Endothelial cell of umbilical vein (primary cell): ENCODE results near the gene CBLB. TPM values are rescaled to one million over a fixed set of nuclear protein-coding genes. Genes with fewer than 3 reads are reported as not detected.

Source experiments
- BruUV-seq: library from RNA; stranded (reverse); fragments of 400-500 nt; replicated peaks from 2 replicates; lab custom pipeline; 2021; lab: Mats Ljungman, UMichigan
- CTCF ChIA-PET: fragments of 300-600, 350-600 bp; sonication (Branson Sonifier 250); formaldehyde crosslinking; loops from one replicate; lab custom pipeline; 2021; ENCODE audit warnings: antibody characterized with exemption, inconsistent platforms; lab: Charles Lee
- POLR2A ChIA-PET: fragments of 300-600, 350-600 bp; sonication (Branson Sonifier 250); formaldehyde crosslinking; loops from one replicate; lab custom pipeline; 2021; ENCODE audit warnings: antibody characterized with exemption, inconsistent platforms; lab: Charles Lee
- DNase-seq: peaks from one replicate; pipeline ENCODE4 v3.0.0-alpha.2; 2011; ENCODE audit warnings: low read depth, low spot score
- FAIRE-seq: peaks from 2 replicates; lab custom pipeline; 2011; peaks lifted over from hg19 to GRCh38; lab: Jason Lieb, UNC
- H2AFZ ChIP-seq: 2 replicates; pipeline ENCODE4 v1.6.0; 2012; ENCODE audit warnings: low read depth, low read length, control low read depth, inconsistent platforms
- H3K27ac ChIP-seq: 2 replicates; pipeline ENCODE4 v1.5.1; 2011; ENCODE audit warnings: low read depth, mild to moderate bottlenecking, control low read depth, low read length, moderate library complexity; ENCODE audit not compliant: insufficient read depth
- H3K27me3 ChIP-seq, 2 experiments: 2 replicates each; pipeline versions ENCODE4 v1.6.0 to v1.6.1; 2011; ENCODE audit warnings: low read length in 2 of 2, mixed read lengths in 1 of 2; ENCODE audit not compliant: control insufficient read depth in 2 of 2, insufficient read depth in 2 of 2
- H3K36me3 ChIP-seq, 2 experiments: 2 replicates in 1 of 2; 3 replicates in 1 of 2; pipeline ENCODE4 v1.5.1; 2011; ENCODE audit warnings: low read length in 2 of 2, mild to moderate bottlenecking in 1 of 2, moderate library complexity in 1 of 2; ENCODE audit not compliant: control insufficient read depth in 2 of 2, insufficient read depth in 2 of 2; ENCODE audit errors: extremely low read depth in 1 of 2
- H3K4me1 ChIP-seq: 3 replicates; pipeline ENCODE4 v1.5.1; 2011; ENCODE audit warnings: mild to moderate bottlenecking, low read length; ENCODE audit not compliant: control insufficient read depth, insufficient read depth; ENCODE audit errors: extremely low read depth
- H3K4me2 ChIP-seq: 2 replicates; pipeline ENCODE4 v1.6.1; 2011; ENCODE audit warnings: low read length, control low read depth, mixed read lengths; ENCODE audit not compliant: insufficient read depth
- H3K4me3 ChIP-seq, 3 experiments: fragments of 200-600 bp in 1 of 3; sonication (generic), shearing (Covaris generic) in 1 of 3; replicated peaks in 1 of 3; 2 replicates each; pipeline ENCODE4 v1.5.1; 2011 to 2016; ENCODE audit warnings: control low read depth in 3 of 3, low read length in 3 of 3, mild to moderate bottlenecking in 2 of 3, inconsistent platforms in 1 of 3, low read depth in 1 of 3, moderate library complexity in 1 of 3; ENCODE audit not compliant: insufficient read depth in 1 of 3
- H3K79me2 ChIP-seq: 2 replicates; pipeline ENCODE4 v1.6.0; 2012; ENCODE audit warnings: low read length, inconsistent platforms; ENCODE audit not compliant: control insufficient read depth, insufficient read depth
- H3K9ac ChIP-seq: replicated peaks from 2 replicates; pipeline ENCODE3; 2011; ENCODE audit warnings: low read length, control low read depth; ENCODE audit not compliant: insufficient read depth; ENCODE audit errors: extremely low read depth
- H3K9me1 ChIP-seq: replicated peaks from 3 replicates; pipeline ENCODE4 v1.6.0; 2011; ENCODE audit warnings: mild to moderate bottlenecking, low read length; ENCODE audit not compliant: control insufficient read depth, insufficient read depth; ENCODE audit errors: extremely low read depth
- H3K9me3 ChIP-seq: replicated peaks from 2 replicates; pipeline ENCODE4 v1.5.1; 2012; ENCODE audit warnings: low read length, inconsistent platforms; ENCODE audit not compliant: control insufficient read depth, insufficient read depth
- H4K20me1 ChIP-seq: replicated peaks from 2 replicates; pipeline ENCODE3; 2011; ENCODE audit warnings: mild to moderate bottlenecking, low read length; ENCODE audit not compliant: control insufficient read depth, insufficient read depth; ENCODE audit errors: extremely low read depth
- CTCF ChIP-seq, 2 donors: IDR thresholded peaks; 1 replicate in 1 of 2; 2 replicates in 1 of 2; pipeline ENCODE4 v1.5.1; 2011; ENCODE audit warnings: low read length in 2 of 2, mild to moderate bottlenecking in 2 of 2, moderate library complexity in 2 of 2, control low read depth in 1 of 2, inconsistent platforms in 1 of 2, low read depth in 1 of 2; ENCODE audit not compliant: insufficient read depth in 1 of 2; ENCODE audit errors: extremely low read depth in 1 of 2
- EZH2 ChIP-seq: IDR thresholded peaks from 2 replicates; pipeline ENCODE4 v1.6.1; 2012; ENCODE audit warnings: borderline replicate concordance, low read depth, mild to moderate bottlenecking, moderate library complexity, low read length, inconsistent platforms; ENCODE audit not compliant: severe bottlenecking
- JUN ChIP-seq: IDR thresholded peaks from 2 replicates; pipeline ENCODE4 v1.6.1; 2011; ENCODE audit warnings: borderline replicate concordance, low read depth; ENCODE audit not compliant: insufficient read length, insufficient read depth
- MYC ChIP-seq: IDR thresholded peaks from one replicate; pipeline ENCODE4 v1.6.1; 2011; ENCODE audit warnings: mild to moderate bottlenecking, low read depth, low read length
- POLR2A ChIP-seq: IDR thresholded peaks from 2 replicates; pipeline ENCODE4 v1.6.1; 2012; ENCODE audit warnings: low read depth, mild to moderate bottlenecking, control low read depth, low read length
- POLR2AphosphoS5 ChIP-seq: IDR thresholded peaks from 2 replicates; pipeline ENCODE4 v1.6.1; 2012; ENCODE audit warnings: low read depth, mild to moderate bottlenecking, control low read depth, low read length, moderate library complexity; ENCODE audit not compliant: insufficient read depth
- dilution Hi-C: fragments of 300-500 bp; cut with MboI; formaldehyde crosslinking; loops from one replicate; pipeline ENCODE4 v1.15.0; 2019; ENCODE audit warnings: low sequenced_read_pairs; ENCODE audit not compliant: extremely low pct_ligation_motif_present
- intact Hi-C: fragments of 100-400 bp; cut with micrococcal nuclease; formaldehyde crosslinking; loops from one replicate; pipeline ENCODE4 v1.10.0; 2022
- polyA plus RNA-seq, 4 experiments: library from polyadenylated mRNA; depleted of rRNA in 3 of 4; stranded (reverse) in 3 of 4; unstranded in 1 of 4; fragments of >200 nt; gene quantifications; 2 replicates each; pipeline versions ENCODE4 v1.2.1 to v1.2.3, GENCODE V29; 2011 to 2012; ENCODE audit warnings: missing spikeins in 1 of 4
- total RNA-seq: library from RNA; stranded (reverse); gene quantifications from 2 replicates; pipeline ENCODE4 v1.2.3, GENCODE V29; 2021

CBLB gene
- total and polyA plus RNA-seq, 2 donors (not counting 3 experiments of a cell fraction or from before 2014, with no cell fraction given), result 17.8 to 39.6 TPM

GRCh38 chr3:105626739-105627138 lies 242.1 kb downstream of the CBLB start:
- H3K4me1 ChIP-seq, result no peaks in the 10 kb centered on the region
- no peaks in the 10 kb centered on the region for H3K36me3 ChIP-seq
- intact Hi-C loops (no loop called here), dilution Hi-C loops (no loop called here)
- no peak overlapping the region for H3K27ac ChIP-seq
- CTCF ChIA-PET, result no interaction called here
- H4K20me1 ChIP-seq, result no peaks in the 10 kb centered on the region
- no peaks in the 10 kb centered on the region for H3K9me1 ChIP-seq
- no peaks in the 10 kb centered on the region for H3K79me2 ChIP-seq
- no peak overlapping the region for H2AFZ ChIP-seq
- no peaks in the 10 kb centered on the region for H3K27me3 ChIP-seq
- POLR2A ChIA-PET, result no interaction called here
- no TSS peak for BruUV-seq
- no peak overlapping the region for H3K9ac ChIP-seq
- DNase-seq (no peak), FAIRE-seq (no peak)
- no peaks in the 10 kb centered on the region for H3K9me3 ChIP-seq
- no peak overlapping the region for H3K4me2 ChIP-seq
- TF ChIP-seq POLR2AphosphoS5 (no peak), MYC (no peak), JUN (no peak), EZH2 (no peak)
- H3K4me3 ChIP-seq, result no peak overlapping the region

DNA sequence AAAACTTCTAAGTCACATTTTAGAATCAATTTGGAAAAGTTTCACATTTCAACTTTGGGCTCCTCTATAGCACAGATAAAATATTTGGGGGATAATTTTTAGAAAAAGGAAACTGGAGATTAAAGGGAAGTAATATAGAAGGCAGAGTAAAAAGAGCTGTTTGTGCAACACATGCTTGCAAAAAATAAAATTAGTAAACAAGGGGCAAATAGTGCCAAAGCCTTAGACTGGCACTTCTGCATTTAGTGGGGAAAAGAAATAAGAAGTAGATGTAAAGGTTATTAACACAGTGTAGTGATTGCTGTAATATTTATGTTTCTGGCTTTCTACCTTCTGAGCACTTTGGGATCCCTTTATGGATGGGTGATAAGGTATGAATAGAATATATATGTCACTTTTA lies 246.6 kb downstream of the CBLB start:
- Histone ChIP-seq H2AFZ (no peak overlapping the region), H3K36me3 (no peaks in the 10 kb centered on the region), H3K4me3 (no peak overlapping the region), H3K9me1 (no peaks in the 10 kb centered on the region), H3K4me2 (no peak overlapping the region), H3K27me3 (no peaks in the 10 kb centered on the region), H3K4me1 (no peaks in the 10 kb centered on the region), H3K79me2 (no peaks in the 10 kb centered on the region), H4K20me1 (no peaks in the 10 kb centered on the region), H3K9me3 (no peaks in the 10 kb centered on the region), H3K27ac (no peak overlapping the region), H3K9ac (no peak overlapping the region)
- CTCF ChIA-PET, result interaction anchor here (1.2 kb wide), 1 partner anchor 12 kb away, joined by 3 read pairs; no protein-coding TSS in a partner anchor
- TF ChIP-seq MYC (no peak), CTCF (IDR thresholded peaks at IDR 0.05; ENCODE audit: extremely low read depth in 1 of 2, insufficient read depth in 1 of 2, low read depth in 1 of 2, low read length in 2 of 2) (no peak), POLR2A (no peak)
- DNase-seq (no peak), FAIRE-seq (no peak)
- dilution Hi-C loops (no loop called here), intact Hi-C loops (no loop called here)
- BruUV-seq, result no TSS peak
- POLR2A ChIA-PET, result no interaction called here
